ENCODE measurements around the gene PTPA.

The PTPA gene

DNA sequence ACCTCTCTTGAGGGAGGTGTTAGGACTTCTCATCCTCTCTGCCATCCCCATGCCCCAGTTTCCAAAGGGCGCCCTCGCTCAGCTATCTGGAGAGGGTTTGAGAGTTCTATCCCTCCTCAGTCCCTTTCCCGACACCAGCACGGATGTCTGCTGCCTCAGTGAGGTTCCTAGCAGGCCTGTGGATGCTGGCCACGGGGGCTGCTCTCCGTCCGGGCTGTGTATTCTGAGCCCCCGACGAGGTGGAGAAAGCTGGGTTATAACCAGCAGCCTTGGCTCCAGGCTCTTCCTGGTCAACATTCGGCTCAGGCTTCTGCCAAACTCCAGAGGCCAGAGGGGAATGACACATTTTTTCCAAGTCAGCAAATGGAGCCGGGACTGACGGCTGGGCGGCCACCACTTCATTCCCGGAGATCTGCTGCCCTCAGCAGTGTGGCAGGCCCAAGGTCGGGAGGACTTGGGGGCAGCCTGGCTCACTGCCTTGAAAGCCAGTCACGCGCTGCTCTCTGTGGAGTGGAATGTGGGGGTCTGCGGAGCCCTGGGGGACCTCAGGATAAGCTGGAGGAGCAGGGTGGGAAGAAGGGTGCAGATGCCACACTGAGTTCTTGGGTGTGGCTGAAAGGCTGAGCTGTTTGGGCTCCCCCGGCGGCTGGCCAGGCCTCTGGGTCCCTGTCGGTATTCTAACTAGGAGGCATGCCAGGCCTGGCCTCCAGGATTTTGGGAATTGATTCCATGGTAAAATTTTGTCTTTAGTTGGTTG lies 27.4 kb downstream of the PTPA start:
- no peak for DNase-seq (ENCODE audit: low read depth)

DNA sequence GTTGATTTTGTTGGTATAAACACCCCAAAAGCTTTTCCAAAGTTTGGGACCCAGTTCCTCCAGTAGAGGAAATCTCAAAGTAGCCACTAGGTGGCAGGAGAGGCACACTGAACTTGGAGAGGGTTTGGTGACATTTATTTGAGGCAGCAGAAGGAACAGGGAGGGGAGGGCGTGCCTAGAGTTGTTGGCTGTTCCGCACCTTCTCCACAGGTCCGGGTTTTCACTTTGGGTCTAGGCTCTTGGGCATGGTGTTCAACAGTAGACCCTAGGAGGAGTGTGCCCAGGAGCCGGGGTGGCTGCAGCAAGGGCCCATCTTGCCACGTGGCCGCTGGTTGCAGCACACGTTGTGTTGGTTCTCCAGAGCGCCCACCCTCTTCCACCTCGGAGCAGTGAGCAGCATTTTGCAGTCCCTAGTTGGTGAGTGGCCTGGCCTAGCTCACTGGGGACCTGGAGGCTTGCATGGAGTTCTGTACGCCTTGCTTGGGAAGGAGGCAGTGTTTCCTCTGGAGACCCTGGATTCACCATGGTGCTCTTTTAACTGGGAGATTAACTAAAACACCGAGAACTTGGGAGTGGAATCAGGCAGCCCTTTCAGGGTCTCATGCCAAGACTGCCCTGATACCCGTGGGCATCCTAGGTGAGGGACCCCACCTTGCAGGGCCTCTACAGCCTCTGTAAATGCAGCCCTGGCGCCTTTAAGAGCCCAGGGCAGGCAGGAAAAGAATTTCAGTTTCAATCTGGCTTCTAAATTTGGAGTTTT lies 28.2 kb downstream of the PTPA start:
- DNase-seq (ENCODE audit: low read depth), result peak; percentile 91

DNA sequence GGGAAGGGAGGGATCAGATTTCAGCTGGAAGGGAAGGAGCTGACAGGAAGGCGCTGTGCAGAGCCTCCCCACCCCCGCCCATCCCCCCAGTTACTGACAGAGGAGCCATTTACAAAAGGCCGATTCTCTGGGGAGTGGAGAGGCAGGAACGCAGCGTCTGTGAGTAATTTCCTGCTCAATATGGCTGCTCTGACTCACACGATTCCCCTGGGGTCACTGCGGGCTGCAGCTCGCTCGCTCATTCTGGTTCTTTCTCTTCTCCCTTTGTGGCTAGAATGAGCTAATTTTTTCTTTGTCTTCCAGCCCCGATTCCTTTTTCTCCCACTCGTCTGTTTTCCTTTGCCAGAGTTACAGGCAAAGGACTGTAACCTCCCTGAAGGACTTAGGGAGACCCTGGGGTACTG lies 28.8 kb downstream of the PTPA start:
- peak; percentile 100 for DNase-seq (ENCODE audit: low read depth)

DNA sequence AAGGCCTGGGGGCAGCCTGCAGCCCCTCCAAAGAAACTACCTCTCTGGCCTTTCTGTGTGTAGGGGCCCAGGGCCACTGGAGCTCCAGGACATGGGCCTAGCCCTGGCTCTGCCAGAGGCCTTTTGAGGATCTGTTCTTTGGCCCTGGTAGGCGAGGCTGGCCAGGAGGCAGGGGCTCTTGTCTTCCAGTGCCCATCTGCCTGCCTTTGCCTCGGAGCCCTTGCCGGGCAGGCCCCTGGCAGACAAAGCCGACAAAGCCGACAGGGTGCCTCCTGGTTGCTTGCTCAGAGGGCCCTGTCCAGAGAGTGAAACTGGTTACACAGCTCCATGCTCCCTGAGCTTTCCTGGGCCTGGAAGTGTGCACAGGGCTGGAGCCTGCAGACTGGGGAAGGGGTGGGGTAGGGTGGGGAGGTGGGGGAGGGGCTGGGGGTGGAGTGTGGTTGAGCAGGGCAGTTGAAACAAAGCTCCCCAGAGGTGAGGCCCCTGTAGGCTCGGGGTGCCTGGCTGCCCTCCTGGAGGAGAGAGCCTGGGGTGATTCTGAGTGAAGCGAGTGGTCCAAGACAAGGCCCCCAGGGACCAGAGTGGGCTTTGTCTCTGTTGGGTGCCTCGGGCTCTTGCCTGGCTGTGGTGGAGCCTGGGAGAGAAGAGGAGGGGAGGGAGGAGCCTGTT lies 29.3 kb downstream of the PTPA start:
- DNase-seq (ENCODE audit: low read depth), result no peak

DNA sequence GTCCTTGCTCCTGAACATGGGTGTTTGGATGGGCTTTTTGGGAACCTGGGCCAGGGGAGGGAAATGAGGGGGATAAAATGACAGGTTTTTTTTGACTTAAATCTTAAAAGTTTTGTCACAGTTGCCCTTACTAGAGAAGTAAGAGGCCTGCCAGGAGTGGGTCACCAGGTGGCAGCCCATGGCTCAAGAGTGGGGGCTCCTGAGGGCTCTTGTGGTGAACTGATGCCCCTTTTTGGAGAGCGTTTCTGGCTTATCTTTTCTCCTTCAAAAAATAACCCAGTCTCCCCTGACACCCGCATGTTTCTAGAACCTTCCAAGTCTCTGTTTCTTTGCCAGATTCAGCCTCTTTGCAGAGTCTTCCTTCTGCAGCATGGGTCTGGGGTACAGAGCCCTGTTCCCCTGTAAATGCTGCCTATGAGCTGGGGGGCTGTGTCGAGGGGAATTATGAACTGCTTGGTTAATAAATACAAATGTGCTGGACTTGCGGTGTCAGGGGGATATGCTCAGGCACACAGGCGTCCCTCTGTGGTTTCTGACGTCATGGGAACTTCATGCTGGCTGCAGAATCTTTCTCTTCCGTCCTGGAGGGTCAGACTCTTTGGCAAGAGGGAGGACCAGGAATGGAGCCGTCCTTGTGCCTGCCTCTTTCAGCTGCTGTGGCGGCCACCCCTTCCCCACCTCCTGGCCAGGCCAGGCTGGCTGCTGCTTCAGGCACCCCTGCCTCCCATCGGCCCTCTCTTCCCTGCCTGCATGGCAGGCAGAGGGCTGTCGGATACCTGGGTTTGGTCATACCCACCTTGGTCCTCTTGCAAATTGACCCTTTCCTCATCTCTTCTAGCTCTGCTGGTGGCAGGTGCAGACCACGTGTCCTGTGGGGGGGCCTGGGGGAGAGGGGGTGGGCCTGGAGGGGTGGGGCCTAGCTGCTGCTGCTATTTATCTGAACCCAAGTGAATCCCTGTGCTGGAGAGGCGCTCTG lies 30.1 kb downstream of the PTPA start:
- peak; percentile 87 for DNase-seq (ENCODE audit: low read depth)

DNA sequence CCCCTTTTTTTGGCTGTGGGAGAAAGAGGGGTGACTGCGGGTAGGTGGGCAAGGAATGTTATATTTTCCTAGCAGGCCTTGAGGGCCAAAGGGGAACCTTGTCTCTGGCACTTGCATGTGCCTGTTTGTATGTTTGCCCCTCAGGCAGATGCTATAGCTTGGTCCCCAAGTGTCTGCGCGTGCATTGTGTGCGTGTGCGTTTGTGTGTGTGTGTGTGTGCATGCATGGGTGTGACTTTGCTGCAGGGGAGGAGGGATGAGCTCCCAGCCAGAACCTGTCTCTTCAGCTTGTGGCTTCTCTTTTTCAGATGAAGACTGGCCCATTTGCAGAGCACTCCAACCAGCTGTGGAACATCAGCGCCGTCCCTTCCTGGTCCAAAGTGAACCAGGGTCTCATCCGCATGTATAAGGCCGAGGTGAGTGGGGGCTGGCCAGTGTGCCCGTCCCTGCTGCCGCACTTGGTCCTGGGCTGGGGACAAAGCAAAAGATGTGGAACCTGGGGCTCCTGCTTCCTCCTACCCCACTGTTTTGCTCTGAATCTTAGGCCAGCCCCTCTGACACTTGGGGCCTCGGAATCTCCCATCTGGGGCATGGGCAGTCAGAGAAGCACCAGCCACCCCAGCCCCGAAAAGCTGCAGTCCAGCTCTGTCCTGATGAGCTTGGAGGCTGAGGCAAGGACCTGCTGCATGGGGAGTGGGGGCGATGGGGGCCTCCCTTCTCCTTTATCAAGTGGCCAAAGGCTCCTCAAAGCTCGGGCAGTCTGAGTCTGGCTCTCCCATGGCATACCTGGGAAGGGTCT lies 31.1 kb downstream of the PTPA start:
- no peak for DNase-seq (ENCODE audit: low read depth)

DNA sequence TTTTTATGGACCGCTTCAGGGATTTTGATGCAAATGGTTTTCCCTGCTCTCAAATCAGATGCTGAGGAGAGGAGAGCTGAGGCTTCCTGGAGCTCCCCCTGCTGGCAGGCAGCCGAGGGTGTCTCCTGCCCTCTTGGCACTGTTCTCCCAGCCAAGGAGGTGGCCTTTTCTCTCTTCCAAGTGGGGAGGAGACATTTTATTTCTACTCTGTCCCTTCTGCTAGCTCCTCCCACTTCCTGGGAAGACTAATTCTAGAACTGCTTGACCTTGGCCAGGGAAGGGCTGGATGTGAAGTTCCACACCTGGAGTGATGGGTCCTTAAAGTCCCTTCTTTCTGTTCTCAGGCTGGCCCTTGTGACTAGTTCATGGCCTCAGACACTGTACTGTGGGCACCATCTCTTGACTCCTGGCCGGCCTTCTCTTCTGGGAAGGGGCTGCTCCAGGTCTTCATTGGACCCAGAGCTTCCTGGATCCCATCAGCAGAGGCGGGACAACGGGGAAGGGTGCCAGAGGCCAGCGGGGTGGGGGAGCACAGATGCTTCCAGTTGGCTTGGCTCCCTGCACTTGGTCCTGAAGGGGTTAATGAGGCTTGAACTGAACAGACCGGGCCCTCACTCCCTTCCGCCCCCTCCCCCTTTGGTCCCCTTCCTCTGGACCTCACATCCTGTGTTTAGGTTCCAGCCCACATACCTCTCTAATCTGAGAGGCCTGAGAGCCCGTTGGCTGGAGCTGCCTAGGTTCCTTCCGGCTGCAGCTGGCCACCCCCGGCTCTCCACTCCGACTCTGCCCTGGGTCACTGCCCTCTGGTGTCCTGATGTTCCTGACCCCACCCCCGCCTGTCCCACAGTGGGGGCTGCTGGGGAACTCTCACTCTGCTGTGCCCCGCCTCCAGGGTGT lies 32.1 kb downstream of the PTPA start:
- peak; percentile 89 for DNase-seq (ENCODE audit: low read depth)

DNA sequence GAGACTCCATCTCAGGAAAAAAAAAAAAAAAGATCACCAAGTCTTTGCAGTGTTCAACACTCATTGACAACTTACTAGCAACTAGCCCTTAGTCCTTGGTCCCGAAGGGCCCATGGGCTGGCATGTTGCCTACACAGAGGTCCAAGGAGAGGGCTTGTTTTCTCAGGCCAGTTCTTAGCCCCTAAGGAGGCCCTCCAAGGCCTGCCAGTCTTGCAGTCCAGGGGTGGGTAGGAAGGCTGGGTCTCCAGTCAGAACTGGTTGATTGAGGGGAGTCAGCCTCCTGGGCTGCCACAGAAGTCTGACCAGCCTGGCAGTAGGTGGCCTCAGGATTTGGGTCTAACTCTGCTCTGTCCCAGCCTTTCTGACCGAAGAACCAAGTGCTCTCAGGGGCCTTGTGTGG lies 34.1 kb downstream of the PTPA start:
- no peak for DNase-seq (ENCODE audit: low read depth)

DNA sequence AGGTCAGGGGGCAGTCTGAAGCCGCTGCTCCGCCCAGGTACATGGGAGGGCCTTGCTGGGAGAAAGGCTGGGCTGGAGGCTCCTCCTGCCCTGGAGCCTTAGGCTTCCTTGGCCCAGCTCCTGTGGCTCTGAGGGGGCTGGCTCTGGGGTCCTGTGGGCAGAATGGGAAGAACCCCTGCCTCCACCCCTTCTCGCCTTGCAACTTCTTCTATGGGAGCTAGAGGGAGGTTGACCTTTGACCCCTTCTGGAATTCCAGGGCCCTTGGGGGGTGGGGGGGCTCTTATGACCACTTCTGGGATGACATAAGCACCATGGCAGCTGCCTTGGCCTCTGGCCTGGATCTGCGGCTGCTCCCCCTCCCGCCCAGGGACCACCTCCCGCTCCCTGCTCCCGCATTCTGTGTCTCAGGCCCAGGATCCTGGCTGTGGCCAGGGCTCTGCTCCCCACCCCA lies 34.7 kb downstream of the PTPA start:
- DNase-seq (ENCODE audit: low read depth), result no peak

DNA sequence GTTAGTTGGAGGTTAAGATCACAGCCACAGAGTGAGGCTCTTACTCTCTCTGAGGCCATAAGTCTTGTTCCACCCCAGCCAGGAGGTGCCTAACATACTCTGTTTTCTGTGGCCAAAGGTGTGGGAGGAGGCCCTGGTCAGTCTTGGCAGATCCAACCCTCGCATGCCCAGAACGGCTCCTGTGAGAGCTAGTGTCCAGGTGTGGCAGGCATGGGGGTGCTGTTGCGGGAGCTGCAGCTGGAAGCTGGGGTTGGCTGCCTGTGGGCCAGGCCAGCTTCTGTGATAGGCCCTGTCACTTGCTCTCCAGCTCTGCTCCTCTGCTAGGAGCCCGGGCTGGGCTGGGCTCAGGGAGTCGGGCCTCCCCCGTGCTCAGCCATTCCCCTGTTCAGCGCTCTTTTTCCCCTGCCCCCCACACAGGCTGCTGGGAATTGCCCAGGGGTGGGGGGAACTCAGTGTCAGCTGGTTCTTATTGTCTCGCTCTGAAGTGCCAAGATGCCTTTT lies 35.3 kb downstream of the PTPA start:
- no peak for DNase-seq (ENCODE audit: low read depth)

DNA sequence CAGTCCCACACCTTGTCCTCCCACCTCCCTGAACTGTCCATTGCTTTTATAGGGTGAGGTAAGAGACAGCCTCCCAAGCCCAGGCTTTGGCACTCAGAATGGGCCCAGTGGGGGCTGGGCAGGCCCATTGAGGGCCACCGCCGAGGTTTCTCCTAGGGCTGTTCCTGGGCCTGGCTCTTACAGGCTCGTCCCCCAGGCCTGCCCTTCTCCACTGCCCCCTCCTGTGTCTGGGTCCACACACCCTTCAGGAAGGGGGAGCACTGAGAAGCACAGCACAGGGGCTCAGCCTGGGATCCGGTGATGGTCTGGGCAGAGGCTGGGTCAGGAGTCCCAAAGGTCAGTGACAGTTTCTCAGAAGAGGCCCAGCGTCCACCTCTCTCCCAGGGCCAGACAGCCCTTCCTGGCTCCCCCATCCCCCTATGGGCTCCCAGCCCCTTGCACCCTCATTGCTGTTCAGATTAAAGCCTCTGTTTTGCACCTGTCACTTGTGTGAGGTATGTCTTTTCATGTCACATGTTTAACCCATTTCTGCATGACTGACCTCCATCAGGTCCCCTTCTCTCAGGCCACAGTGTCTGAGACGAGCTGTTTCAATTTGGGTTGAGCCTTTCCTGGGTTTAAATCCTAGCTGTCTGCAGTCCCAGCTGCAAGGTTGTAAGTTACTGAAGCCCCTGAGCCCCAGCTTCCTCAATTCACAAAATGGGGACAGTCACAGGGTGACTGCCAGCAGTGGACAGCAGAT lies 37.4 kb downstream of the PTPA start:
- DNase-seq (ENCODE audit: low read depth), result no peak

DNA sequence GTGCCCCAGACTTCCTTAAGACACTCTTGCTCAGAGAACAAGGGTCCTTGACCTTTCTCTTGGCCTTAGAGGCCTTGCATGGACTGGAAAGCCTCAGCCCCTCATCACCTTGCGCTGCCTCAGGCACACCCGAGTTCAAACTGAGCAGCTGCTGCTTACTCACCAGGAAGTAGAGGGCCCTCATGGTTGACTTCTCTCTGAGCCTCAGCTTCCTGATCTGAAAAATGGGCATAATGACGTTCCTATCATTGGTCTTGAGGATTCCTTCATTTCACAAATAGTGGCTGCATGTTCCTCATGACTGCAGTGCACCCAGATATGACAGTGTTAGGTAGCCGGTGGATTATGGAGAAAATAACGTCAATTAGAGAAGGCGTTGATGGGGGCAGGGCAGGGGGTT lies 38.2 kb downstream of the PTPA start:
- DNase-seq (ENCODE audit: low read depth), result no peak

DNA sequence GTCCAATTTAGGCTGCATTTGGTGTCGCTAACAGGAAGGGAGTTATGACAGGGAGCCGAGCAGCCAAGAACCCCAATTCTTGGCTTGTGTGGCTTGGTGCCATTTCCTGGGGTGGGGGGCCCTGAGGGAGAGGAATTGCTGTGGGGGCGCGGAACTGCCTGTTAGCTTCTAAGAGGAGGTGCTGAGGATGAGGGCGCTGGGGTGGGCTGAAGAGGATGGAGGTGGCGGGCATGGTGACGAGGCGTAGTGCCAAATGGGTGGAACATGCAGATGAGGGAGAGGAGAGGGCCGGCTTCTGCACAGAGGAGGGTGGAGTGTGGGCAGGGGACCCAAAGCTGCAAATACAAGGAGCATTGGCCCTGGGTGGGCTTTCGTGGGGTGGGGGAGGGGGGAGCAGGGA lies 38.9 kb downstream of the PTPA start:
- DNase-seq (ENCODE audit: low read depth), result no peak

DNA sequence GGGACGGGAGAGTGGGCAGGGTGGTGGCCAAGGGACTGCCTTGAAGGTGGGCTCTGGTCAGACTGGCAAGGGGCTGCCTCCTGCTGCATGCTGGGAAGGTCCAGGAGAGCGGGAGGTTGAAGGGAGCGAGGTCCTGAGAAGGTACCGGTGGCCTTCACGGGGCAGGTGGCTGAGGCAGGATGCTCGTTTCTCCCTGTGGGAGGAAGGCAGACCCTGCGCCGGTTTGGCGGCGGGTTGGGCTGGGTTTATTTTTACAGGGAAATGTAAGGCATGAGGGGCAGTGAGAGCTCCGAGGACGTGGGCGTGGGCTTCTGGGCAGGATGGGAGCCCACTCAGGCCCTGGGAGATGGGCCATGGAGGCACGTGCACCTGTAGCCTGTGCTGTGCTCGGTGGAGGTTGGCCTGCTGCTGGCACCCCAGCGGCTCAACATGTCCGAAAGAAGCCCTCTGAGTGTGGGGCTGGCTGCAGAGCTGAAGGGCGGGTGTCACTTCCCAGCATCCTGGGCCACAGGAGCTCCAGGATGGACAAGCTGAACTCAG lies 39.5 kb downstream of the PTPA start:
- no peak for DNase-seq (ENCODE audit: low read depth)

DNA sequence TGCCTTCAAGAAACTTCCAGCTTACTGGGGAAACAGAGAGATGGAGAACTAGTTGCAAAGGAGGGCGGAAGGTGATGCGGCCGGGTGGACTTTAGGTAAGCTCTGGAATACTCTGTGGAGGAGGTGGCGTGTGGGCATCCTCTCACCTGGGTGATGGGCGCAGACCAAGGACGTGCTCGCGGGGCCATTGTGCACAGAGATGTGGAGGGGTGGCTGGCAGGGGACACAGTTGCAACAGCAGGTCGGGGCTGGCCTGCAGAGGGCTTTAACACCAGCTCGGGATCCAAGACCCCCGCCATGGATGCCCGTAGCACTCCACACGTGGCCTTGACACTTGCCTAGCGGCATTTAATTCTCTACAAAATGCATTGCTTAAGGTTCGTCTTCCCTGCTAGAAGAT lies 40.3 kb downstream of the PTPA start:
- no peak for DNase-seq (ENCODE audit: low read depth)

DNA sequence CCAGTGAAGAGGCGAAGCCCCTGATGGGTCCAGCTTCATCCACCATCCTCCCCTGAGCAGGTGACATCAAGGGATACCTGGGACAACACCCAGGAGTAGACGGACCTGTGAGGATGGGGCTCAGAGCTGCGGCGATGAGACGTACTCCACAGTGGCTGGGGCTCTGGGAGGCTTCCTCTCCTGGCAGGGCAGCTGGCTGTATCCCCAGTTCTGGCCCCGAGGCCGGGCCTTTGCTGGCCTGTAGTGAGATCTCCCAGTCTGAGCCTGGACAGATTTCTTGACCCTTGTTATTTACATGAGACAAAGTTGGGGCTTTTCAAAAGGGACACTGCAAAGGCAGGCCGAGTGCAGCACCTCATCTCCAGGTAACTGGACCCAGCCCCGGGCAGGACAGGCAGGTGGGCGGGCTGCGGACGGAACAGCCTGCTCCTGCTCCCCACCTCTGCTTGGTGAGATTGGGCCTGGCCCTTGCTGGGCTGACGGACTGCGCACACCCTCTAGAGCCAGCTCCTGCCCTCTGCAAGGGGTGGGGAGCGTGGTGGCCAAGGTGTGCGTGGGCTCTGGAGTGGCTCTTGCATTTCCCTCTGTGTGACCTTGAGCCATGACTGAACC lies 43.8 kb downstream of the PTPA start:
- no peak for DNase-seq (ENCODE audit: low read depth)

DNA sequence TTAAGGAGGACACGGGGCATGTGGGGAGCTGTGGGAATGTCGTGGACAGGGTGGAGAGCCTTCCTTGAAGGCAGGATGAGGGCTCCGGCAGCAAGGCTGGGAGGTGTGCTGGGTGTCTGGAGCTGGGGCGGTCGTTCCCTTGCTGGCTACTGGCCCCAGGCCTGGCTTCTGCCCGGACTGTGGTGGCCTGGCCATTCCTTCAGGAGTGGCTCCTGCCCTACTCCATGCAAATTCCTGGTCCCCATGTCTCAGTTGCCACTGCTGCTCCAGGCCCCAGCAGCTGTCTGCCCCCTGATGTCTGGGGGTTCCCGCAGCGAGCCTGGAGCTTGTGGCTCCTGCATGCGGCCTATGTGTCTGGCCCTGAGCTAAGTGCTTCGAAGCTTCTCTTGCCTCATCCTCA lies 44.9 kb downstream of the PTPA start:
- no peak for DNase-seq (ENCODE audit: low read depth)
